ENCODE results near the gene BSG. TPM values are rescaled to one million over a fixed set of nuclear protein-coding genes. Genes with fewer than 3 reads are reported as not detected.

The BSG gene
- total and polyA plus RNA-seq, 9 of the 15 experiments (the other 6 are each of a cell fraction or from before 2014, with no cell fraction given): 4.6 to 495 (median 187) TPM

- peaks cover 16% of the 10 kb centered on the region for H4K20me1 ChIP-seq (replicated peaks; ENCODE audit: control insufficient read depth, insufficient read depth, low read length)
- H3K9me3 ChIP-seq (replicated peaks; ENCODE audit: control insufficient read depth, insufficient read depth, low read depth, low read length): no peaks in the 10 kb centered on the region
- peaks cover 6% of the 10 kb centered on the region for H3K9me1 ChIP-seq (ENCODE audit: control insufficient read depth, insufficient read depth, low read length)
- H3K4me2 ChIP-seq (ENCODE audit: insufficient read depth, low read length): no peak overlapping the region
- 94% methylated on average over 39 of the region's 55 CpGs for WGBS (ENCODE audit: insufficient coverage, low coverage, missing lambda C conversion rate)
- no peak overlapping the region for H3K9ac ChIP-seq (ENCODE audit: insufficient read depth in 1 of 2, low read depth in 2 of 2, low read length in 2 of 2)
- H3K4me3 ChIP-seq: no peak overlapping the region
- TF ChIP-seq MCM2 (IDR thresholded peaks at IDR 0.05; ENCODE audit: low read depth) (no peak), SREBF2 (CRISPR knock-in tag; IDR thresholded peaks at IDR 0.05) (no peak), BRF2 (IDR thresholded peaks at IDR 0.05; ENCODE audit: borderline replicate concordance, insufficient read depth, insufficient read length) (no peak), PHF8 (IDR thresholded peaks at IDR 0.05; ENCODE audit: borderline replicate concordance, low read length) (no peak), POLR2G (IDR thresholded peaks at IDR 0.05; ENCODE audit: low read depth, low read length) (peak; percentile 9; the same call in 1 of the 2 replicates), RBM22 (IDR thresholded peaks at IDR 0.05; ENCODE audit: low read depth, low read length, poor library complexity, severe bottlenecking) (peak; percentile 20)
- TF ChIP-seq, protein P1, sequence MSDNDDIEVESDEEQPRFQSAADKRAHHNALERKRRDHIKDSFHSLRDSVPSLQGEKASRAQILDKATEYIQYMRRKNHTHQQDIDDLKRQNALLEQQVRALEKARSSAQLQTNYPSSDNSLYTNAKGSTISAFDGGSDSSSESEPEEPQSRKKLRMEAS (CRISPR knock-in tag; IDR thresholded peaks at IDR 0.05): peak; percentile 18; the same call in 1 of the 2 replicates
- in situ Hi-C loops (cut with MboI): no loop called here
- no peak for FAIRE-seq
- ChIA-PET CTCF (ENCODE audit: low intra/inter-chr PET ratio) (interaction anchor here (0.6 kb wide), 1 partner anchor 114 kb away, joined by 5 read pairs; no protein-coding TSS in a partner anchor), POLR2A (no interaction called here)
- no peak overlapping the region for H2AFZ ChIP-seq (ENCODE audit: low read depth, low read length)
- no peaks in the 10 kb centered on the region for H3K27me3 ChIP-seq (ENCODE audit: control insufficient read depth in 2 of 2, insufficient read depth in 2 of 2, low read length in 2 of 2)
- DNase-seq (ENCODE audit: extremely low read depth in 1 of 4, low spot score in 3 of 4): peak in 1 of 4 experiments; percentile 23
- peaks cover 49% of the 10 kb centered on the region for H3K79me2 ChIP-seq (ENCODE audit: control insufficient read depth, insufficient read depth, low read length)
- ATAC-seq: no peak
- intact Hi-C loops (cut with micrococcal nuclease): loop anchor here (10.0 kb wide), 1 partner anchor 49 kb away; the partner anchor contains the start of gene HCN2
- H3K36me3 ChIP-seq (ENCODE audit: control insufficient read depth, insufficient read depth, low read length): peaks cover 67% of the 10 kb centered on the region; the same call in 2 of the 3 replicates
- no TSS peak for BruUV-seq (replicated peaks)
- peaks cover 9 to 72% of the 10 kb centered on the region in 2 experiments; a peak in 4 of 5 replicates for H3K4me1 ChIP-seq (replicated peaks in 1 of 2; ENCODE audit: control insufficient read depth in 2 of 2, insufficient read depth in 2 of 2, low read length in 2 of 2)
- H3K27ac ChIP-seq (ENCODE audit: extremely low read depth, low read depth, low read length): no peak overlapping the region
Measured at GRCh38 chr19:536031-536880, 36.1 kb upstream of the BSG start.
